ENCODE results near the gene B4GALT2. TPM values are rescaled to one million over a fixed set of nuclear protein-coding genes. Genes with fewer than 3 reads are reported as not detected.
A peak's percentile ranks its signal among the peaks of the same experiment; 100 is the strongest.

Gene B4GALT2
- total RNA-seq, 1 experiment from 2014 or later: 207 TPM

DNA sequence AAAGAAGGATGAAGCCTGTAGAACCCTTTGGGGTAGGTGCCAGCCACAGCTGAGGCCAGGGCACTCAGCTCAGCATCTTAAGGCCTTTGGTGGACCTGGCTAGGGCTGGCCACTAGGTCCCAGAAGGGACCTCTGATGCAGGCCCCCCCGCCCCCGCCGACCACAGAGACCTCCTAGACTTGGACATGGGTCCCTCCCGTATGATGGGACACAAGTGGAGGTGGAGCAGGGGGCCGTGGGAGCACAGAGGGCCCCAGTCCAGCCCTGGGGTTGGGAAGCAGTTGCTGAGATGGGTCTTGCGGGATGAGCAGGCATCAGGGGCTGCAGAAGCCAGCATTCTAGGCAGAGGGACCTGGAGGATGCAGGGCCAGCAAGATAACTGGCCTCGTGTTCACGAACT is 3.2 kb downstream of the B4GALT2 start:
- Histone ChIP-seq H3K4me3 (ENCODE audit: insufficient read depth, low read depth, low read length) (no peak overlapping the region), H3K27me3 (ENCODE audit: control insufficient read depth, insufficient read depth, low read length) (no peaks in the 10 kb centered on the region; the same call in 1 of the 2 replicates), H3K36me3 (replicated peaks; ENCODE audit: control insufficient read depth, insufficient read depth, low read length) (peaks cover 12% of the 10 kb centered on the region)
- DNase-seq: no peak

- Histone ChIP-seq H3K36me3 (replicated peaks; ENCODE audit: control insufficient read depth, insufficient read depth, low read length) (peaks cover 10% of the 10 kb centered on the region), H3K27me3 (ENCODE audit: control insufficient read depth, insufficient read depth, low read length) (no peaks in the 10 kb centered on the region; the same call in 1 of the 2 replicates), H3K4me3 (ENCODE audit: insufficient read depth, low read depth, low read length) (no peak overlapping the region)
- peak; percentile 42 for DNase-seq
Observed at GRCh38 chr1:43982808-43983207, 3.8 kb downstream of the B4GALT2 start.

- DNase-seq: peak; percentile 46
- Histone ChIP-seq H3K27me3 (ENCODE audit: control insufficient read depth, insufficient read depth, low read length) (no peaks in the 10 kb centered on the region; the same call in 1 of the 2 replicates), H3K4me3 (ENCODE audit: insufficient read depth, low read depth, low read length) (no peak overlapping the region), H3K36me3 (replicated peaks; ENCODE audit: control insufficient read depth, insufficient read depth, low read length) (peaks cover 10% of the 10 kb centered on the region)
Observed at GRCh38 chr1:43983253-43983899, 4.4 kb downstream of the B4GALT2 start.

GRCh38 chr1:43984855-43985254 is 5.8 kb downstream of the B4GALT2 start:
- Histone ChIP-seq H3K4me3 (ENCODE audit: insufficient read depth, low read depth, low read length) (no peak overlapping the region), H3K27me3 (ENCODE audit: control insufficient read depth, insufficient read depth, low read length) (no peaks in the 10 kb centered on the region; the same call in 1 of the 2 replicates), H3K36me3 (replicated peaks; ENCODE audit: control insufficient read depth, insufficient read depth, low read length) (peaks cover 10% of the 10 kb centered on the region)
- DNase-seq: no peak

- no peak for DNase-seq
- Histone ChIP-seq H3K27me3 (ENCODE audit: control insufficient read depth, insufficient read depth, low read length) (no peaks in the 10 kb centered on the region; the same call in 1 of the 2 replicates), H3K4me3 (ENCODE audit: insufficient read depth, low read depth, low read length) (no peak overlapping the region), H3K36me3 (replicated peaks; ENCODE audit: control insufficient read depth, insufficient read depth, low read length) (peaks cover 8% of the 10 kb centered on the region)
Observed at GRCh38 chr1:43985984-43986595, 7.1 kb downstream of the B4GALT2 start.

GRCh38 chr1:43986712-43987111 is 7.7 kb downstream of the B4GALT2 start:
- peak; percentile 50 for DNase-seq
- Histone ChIP-seq H3K4me3 (ENCODE audit: insufficient read depth, low read depth, low read length) (no peak overlapping the region), H3K27me3 (ENCODE audit: control insufficient read depth, insufficient read depth, low read length) (no peaks in the 10 kb centered on the region; the same call in 1 of the 2 replicates), H3K36me3 (replicated peaks; ENCODE audit: control insufficient read depth, insufficient read depth, low read length) (peaks cover 8% of the 10 kb centered on the region)

DNA sequence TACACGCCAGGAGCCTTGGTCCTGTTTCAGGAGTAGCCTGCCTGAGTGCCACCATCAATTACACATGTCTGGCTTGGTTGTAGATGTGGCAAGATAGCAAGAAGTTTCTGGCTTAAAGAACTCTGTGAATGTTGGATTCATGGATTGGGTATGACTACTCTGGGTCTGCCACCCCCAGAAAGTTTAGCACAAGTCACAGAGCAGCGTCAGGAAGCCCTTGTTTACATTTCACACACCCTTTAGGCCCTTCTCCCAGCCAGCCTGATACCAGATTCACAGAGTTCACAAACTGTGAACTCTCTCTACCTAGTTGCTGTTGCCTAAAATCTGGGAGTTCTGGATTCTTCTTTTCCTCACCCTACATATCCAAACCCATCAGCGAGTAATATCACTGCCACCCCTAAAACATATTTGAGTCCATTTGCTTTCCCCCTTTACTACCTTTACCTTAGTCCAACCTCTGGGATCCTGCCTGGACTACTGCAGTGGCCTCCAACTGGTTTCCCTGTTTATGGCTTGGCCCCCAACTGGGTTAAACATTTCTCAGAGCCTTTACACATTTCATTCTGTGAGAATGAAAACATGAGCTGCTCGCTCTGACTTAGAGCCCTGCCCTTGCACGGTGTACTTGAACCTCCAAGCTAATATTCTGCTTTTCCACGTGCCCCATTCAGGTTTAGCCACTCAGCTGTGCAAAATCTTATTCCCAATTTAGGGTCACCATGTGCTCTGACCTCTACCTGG is 8.3 kb downstream of the B4GALT2 start:
- DNase-seq: no peak
- H3K36me3 ChIP-seq (replicated peaks; ENCODE audit: control insufficient read depth, insufficient read depth, low read length): peaks cover 8% of the 10 kb centered on the region

DNA sequence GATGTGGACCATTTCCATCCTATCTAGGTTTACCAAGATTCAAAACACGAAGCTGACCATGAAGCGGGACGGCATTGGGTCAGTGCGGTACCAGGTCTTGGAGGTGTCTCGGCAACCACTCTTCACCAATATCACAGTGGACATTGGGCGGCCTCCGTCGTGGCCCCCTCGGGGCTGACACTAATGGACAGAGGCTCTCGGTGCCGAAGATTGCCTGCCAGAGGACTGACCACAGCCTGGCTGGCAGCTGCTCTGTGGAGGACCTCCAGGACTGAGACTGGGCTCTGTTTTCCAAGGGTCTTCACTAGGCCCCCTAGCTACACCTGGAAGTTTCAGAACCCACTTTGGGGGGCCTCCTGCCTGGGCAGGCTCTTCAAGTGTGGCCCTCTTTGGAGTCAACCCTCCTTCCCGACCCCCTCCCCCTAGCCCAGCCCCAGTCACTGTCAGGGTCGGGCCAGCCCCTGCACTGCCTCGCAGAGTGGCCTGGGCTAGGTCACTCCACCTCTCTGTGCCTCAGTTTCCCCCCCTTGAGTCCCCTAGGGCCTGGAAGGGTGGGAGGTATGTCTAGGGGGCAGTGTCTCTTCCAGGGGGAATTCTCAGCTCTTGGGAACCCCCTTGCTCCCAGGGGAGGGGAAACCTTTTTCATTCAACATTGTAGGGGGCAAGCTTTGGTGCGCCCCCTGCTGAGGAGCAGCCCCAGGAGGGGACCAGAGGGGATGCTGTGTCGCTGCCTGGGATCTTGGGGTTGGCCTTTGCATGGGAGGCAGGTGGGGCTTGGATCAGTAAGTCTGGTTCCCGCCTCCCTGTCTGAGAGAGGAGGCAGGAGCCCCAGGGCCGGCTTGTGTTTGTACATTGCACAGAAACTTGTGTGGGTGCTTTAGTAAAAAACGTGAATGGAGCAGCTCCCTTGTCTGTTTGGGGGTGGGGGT is 11.5 kb downstream of the B4GALT2 start:
- DNase-seq: peak; percentile 77
- Histone ChIP-seq H3K36me3 (replicated peaks; ENCODE audit: control insufficient read depth, insufficient read depth, low read length) (peaks cover 2% of the 10 kb centered on the region), H3K27me3 (ENCODE audit: control insufficient read depth, insufficient read depth, low read length) (peaks cover 2% of the 10 kb centered on the region; the same call in 1 of the 2 replicates), H3K4me3 (ENCODE audit: insufficient read depth, low read depth, low read length) (peak overlapping the region; percentile 86)

More for the DNA sequence above, 8.3 kb downstream of the B4GALT2 start:
- peaks cover 1% of the 10 kb centered on the region; the same call in 1 of the 2 replicates for H3K27me3 ChIP-seq (ENCODE audit: control insufficient read depth, insufficient read depth, low read length)
- no peak overlapping the region for H3K4me3 ChIP-seq (ENCODE audit: insufficient read depth, low read depth, low read length)

DNA sequence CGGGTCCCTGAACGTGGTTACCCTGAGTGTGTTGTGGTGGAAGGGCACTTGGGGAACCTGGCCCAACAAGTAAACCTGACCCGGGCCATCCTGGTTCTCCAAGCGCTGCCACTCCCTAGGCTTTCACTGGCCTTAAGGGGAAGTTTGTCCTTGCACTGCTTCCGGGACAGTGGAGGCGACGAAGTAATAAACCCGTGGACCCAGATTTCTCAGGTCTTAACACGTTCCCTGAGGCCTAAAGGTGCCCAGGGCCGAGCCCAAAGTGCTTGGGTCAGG is 12.1 kb downstream of the B4GALT2 start:
- H3K27me3 ChIP-seq (ENCODE audit: control insufficient read depth, insufficient read depth, low read length): peaks cover 2% of the 10 kb centered on the region; the same call in 1 of the 2 replicates
- no peaks in the 10 kb centered on the region; the same call in 1 of the 2 replicates for H3K36me3 ChIP-seq (replicated peaks; ENCODE audit: control insufficient read depth, insufficient read depth, low read length)
- peak overlapping the region; percentile 86 for H3K4me3 ChIP-seq (ENCODE audit: insufficient read depth, low read depth, low read length)
- no peak for DNase-seq

DNA sequence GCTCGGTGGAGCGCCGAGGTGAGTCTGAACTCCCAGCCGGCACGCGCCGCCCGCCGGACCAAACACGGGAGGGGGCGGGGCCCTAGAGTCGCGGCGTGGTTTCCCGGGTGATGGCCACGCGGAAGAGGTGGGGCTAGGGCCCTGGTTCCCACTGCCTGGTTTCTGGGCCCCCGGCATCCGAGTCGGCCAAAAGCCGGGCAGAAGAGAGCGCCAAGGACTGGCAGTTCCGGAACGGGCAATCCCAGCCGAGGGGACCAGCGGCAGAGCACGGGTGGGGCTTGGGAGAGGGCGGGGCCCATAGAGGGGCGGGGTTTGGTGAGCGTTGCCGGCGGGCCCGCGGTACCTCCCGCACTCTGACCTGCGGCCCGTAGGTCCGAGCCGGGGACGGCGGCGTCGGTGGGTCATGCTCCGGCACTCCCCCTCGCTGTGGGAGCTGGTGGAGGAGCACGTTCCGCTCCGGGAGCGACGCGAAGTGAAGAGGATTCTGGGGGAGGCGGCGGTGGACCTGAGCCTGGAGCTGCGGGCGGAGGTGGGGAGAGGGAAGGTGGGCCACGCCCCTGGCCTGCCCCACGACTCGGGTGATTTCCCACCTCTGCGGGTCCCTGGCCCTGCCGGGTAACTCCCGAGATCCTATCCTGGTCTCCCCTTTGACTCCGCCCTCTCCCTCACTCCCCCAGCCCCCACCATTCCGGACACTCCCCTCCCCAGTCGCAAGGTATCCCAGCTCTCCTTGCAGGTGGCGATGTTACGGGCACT is 12.6 kb downstream of the B4GALT2 start, which contains the start of gene CCDC24:
CCDC24 (plus strand) TSS at position 124 of the 756 bp plus-strand sequence; CDS start at position 404, 280 bp downstream.
- Histone ChIP-seq H3K36me3 (replicated peaks; ENCODE audit: control insufficient read depth, insufficient read depth, low read length) (no peaks in the 10 kb centered on the region), H3K27me3 (ENCODE audit: control insufficient read depth, insufficient read depth, low read length) (peaks cover 2% of the 10 kb centered on the region; the same call in 1 of the 2 replicates), H3K4me3 (ENCODE audit: insufficient read depth, low read depth, low read length) (peak within 1 kb of the TSS; percentile 86)
- peak; percentile 98 for DNase-seq

GRCh38 chr1:43992232-43992995 is 13.4 kb downstream of the B4GALT2 start:
- H3K27me3 ChIP-seq (ENCODE audit: control insufficient read depth, insufficient read depth, low read length): peaks cover 2% of the 10 kb centered on the region; the same call in 1 of the 2 replicates
- DNase-seq: no peak
- H3K4me3 ChIP-seq (ENCODE audit: insufficient read depth, low read depth, low read length): peak overlapping the region; percentile 86
- no peaks in the 10 kb centered on the region for H3K36me3 ChIP-seq (replicated peaks; ENCODE audit: control insufficient read depth, insufficient read depth, low read length)

DNA sequence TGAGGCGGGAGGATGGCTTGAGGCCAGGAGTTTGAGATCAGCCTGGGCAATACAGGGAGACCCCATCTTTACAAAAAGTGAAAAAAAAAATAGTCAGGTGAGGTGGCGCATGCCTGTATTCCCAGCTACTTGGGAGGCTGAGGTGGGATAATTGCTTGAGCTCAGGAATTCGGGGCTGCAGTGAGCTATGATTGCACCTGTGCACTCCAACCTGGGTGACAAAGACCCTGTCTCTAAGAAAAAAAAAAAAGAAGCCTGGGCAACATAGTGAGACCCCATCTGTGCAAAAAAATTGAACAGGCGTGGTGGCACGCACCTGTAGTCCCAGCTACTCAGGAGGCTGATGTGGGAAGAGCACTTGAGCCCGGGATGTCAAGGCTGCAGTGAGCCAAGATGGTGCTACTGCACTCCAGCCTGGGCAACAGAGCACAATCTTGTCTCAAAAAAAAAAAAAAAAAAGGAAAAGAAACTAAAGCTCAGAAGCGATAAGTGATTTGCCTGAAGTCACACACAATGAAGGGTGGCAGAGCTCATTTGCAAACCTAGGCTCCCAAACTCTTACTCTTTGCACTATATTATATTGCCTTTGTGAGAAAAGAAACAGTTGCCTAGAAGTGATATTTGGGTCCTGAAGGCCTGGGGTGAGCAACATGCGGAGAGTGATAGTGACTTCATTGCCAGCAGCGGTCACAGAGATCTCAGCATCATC is 14.3 kb downstream of the B4GALT2 start:
- Histone ChIP-seq H3K4me3 (ENCODE audit: insufficient read depth, low read depth, low read length) (no peak overlapping the region), H3K36me3 (replicated peaks; ENCODE audit: control insufficient read depth, insufficient read depth, low read length) (no peaks in the 10 kb centered on the region), H3K27me3 (ENCODE audit: control insufficient read depth, insufficient read depth, low read length) (peaks cover 2% of the 10 kb centered on the region; the same call in 1 of the 2 replicates)
- DNase-seq: no peak
